ENCODE results near the gene BHMT2.

BHMT2 gene

DNA sequence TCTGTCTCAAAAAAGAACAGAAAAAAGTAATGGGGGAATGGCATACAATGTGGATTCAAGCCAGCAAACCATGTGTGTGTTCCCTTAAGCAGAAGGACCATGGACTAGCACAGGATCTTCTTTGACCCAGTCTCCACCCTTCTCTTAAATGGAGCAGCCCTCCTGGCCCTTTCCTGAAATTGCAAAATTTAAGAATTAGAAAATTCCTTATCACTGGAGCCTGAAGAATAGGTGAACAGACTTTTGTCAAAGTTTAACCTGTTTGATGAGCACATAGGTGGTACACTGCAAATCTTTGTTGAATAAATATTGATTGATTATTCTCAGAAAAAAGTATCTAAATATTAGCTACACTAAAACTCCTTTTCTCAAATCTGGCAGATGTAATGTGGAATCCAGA is 12.7 kb upstream of the BHMT2 start:
- no peak for DNase-seq (ENCODE audit: low read depth)
- TF ChIP-seq, protein P1, sequence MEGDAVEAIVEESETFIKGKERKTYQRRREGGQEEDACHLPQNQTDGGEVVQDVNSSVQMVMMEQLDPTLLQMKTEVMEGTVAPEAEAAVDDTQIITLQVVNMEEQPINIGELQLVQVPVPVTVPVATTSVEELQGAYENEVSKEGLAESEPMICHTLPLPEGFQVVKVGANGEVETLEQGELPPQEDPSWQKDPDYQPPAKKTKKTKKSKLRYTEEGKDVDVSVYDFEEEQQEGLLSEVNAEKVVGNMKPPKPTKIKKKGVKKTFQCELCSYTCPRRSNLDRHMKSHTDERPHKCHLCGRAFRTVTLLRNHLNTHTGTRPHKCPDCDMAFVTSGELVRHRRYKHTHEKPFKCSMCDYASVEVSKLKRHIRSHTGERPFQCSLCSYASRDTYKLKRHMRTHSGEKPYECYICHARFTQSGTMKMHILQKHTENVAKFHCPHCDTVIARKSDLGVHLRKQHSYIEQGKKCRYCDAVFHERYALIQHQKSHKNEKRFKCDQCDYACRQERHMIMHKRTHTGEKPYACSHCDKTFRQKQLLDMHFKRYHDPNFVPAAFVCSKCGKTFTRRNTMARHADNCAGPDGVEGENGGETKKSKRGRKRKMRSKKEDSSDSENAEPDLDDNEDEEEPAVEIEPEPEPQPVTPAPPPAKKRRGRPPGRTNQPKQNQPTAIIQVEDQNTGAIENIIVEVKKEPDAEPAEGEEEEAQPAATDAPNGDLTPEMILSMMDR (IDR thresholded peaks at IDR 0.05; ENCODE audit: control insufficient read depth, extremely low read depth, insufficient read depth): no peak
- no peak overlapping the region for H3K4me3 ChIP-seq (ENCODE audit: low read depth, low read length)

DNA sequence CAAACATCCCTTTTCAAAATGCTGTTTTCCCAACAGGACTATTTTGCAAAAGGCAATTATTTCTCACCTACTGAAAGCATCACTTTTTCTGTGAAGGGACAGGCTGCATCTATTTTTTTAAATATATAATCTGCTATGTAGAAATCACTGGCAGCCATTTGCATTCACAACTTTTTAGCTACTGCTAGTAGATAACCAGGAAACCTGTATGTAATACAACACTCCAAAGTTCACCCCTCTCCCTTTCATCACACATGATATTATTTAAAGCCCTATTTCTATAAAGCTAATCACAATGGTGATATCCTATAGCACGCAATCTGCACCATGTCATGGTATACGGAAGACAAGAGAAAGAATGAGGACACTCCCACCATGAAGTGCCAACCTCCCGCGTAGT is 9.9 kb upstream of the BHMT2 start:
- no peak overlapping the region for H3K4me3 ChIP-seq (ENCODE audit: low read depth, low read length)
- TF ChIP-seq, protein P1 (IDR thresholded peaks at IDR 0.05; ENCODE audit: control insufficient read depth, extremely low read depth, insufficient read depth): no peak
- DNase-seq (ENCODE audit: low read depth): no peak

DNA sequence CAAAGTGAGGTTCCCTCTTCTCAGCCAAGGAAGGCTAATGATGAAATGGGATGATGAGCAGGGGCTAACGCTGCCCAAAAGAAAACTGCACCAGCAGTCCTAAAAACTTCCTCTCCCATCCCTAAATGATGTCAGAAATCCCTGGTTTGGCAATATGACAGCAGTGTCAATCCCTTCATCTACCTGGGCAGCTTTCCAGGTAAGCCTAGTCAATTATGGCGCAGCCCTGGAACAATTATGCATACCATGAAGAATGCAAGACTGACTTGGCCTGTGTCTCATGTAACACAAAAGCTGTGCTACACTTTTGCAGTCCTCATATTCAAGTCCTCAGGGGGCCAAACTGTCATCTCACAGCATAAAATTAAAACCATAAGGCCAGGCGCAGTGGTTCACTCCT is 7.1 kb upstream of the BHMT2 start:
- no peak for DNase-seq (ENCODE audit: low read depth)
- TF ChIP-seq, protein P1 (IDR thresholded peaks at IDR 0.05; ENCODE audit: control insufficient read depth, extremely low read depth, insufficient read depth): no peak
- no peak overlapping the region for H3K4me3 ChIP-seq (ENCODE audit: low read depth, low read length)

DNA sequence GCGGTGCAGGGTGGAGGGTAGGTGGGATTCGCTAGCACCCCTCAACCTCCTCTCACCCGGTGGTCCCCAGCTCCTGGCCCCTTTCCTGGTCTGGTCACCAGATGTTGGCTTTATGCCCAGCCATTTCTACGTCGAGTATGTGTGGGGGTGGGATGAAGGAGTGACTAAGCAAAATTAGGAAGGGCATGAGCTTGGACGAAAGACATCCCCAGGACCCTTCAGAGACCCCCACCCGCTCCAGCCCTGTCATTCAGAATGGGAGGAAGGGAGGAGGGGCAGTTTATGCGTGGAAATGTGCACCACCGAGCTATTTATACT is 742 bp downstream of the BHMT2 start:
- TF ChIP-seq, protein P1 (IDR thresholded peaks at IDR 0.05; ENCODE audit: control insufficient read depth, extremely low read depth, insufficient read depth): no peak
- no peak for DNase-seq (ENCODE audit: low read depth)
- H3K4me3 ChIP-seq (ENCODE audit: low read depth, low read length): no peak overlapping the region

DNA sequence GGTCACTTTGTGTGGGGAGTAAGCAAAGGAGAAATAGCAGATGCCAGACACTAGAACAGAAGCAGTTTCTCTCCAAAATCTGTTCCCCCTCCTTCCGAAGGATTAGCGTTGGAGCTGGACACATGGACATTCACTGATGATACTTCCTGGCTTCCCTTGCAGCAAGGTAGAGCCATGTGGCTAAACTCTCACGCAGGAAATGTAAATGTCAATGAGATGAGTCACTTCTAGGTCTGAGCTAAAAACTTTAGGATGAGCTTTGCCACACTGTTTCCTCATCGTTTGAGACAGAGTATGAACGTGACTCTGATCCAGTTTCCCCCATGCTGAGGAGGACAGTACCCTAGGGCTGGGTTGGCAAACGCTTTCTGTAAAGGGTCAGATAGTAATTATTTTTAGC is 5.1 kb downstream of the BHMT2 start:
- no peak for DNase-seq (ENCODE audit: low read depth)
- TF ChIP-seq, protein P1 (IDR thresholded peaks at IDR 0.05; ENCODE audit: control insufficient read depth, extremely low read depth, insufficient read depth): no peak
- H3K4me3 ChIP-seq (ENCODE audit: low read depth, low read length): no peak overlapping the region

DNA sequence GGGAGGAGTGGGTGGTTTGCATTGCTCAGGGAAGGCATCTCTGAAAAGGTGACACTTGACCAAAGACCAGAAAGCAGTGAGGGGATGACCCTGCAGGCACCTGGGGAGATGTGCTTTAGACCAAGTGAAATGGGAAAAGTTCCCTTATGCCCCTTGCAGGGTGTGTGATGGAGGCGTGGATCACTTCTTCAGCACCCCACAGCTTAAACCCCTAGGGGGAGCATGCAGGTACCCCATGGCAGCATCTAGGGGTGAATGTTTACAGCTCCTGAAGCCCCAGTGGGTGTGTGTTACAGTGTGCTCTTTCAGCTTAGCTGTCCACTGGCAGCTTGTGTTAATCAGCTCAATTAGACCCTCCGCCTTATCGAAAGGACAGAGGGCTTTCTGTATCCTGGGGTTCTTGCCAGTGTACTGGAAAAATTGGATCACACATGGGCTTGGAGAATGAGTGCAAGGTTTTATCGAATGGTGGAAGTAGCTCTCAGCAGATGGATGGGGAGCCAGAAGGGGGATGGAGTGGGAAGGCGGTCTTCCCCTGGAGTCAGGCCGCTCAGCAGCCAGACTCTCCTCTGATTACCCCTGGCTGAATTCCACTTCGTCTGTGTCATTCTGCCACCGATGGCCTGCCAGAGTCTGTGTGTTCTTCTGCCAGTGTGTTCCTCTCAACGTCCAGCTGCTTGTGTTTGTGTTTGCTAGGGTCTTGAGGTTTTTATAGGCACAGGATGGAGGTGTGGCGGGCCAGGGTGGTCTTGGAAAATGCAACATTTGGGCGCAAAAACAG is 6.3 kb downstream of the BHMT2 start:
- TF ChIP-seq, protein P1 (IDR thresholded peaks at IDR 0.05; ENCODE audit: control insufficient read depth, extremely low read depth, insufficient read depth): no peak
- no peak for DNase-seq (ENCODE audit: low read depth)
- H3K4me3 ChIP-seq (ENCODE audit: low read depth, low read length): no peak overlapping the region

DNA sequence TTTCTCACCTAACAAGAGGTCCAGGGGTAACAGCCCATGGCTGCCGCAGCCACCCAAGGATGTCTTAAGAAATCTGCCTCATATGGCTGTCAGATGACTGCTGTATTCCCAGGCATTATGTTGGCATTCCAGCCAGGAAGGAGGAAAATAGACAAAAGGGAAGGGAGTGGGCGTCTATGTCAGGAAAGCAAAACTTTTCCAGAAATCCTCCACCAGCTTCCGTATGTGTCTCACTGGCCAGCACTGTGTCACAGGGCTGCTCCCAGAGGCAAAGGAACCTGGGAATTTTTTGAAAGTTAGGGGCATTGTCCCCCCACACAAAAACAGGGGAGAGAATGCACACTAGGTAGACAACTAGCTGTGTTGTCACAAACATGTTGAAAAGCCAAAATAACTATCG is 7.3 kb downstream of the BHMT2 start:
- H3K4me3 ChIP-seq (ENCODE audit: low read depth, low read length): no peak overlapping the region
- TF ChIP-seq, protein P1 (IDR thresholded peaks at IDR 0.05; ENCODE audit: control insufficient read depth, extremely low read depth, insufficient read depth): no peak
- no peak for DNase-seq (ENCODE audit: low read depth)

All from LNCaP clone FGC (cell line).